SK-N-SH (cell line): ENCODE results near the gene CEP126. TPM values are rescaled to one million over a fixed set of nuclear protein-coding genes. Genes with fewer than 3 reads are reported as not detected.
"Not testable (repeated sequence)": the region's sequence is repeated elsewhere in the genome, so short reads cannot be mapped to it uniquely, and the experiment has no call there.

Experiments used
- CTCF ChIA-PET: fragments of 300-600, 350-600 bp; formaldehyde crosslinking; extraction: SDS; loops from one replicate; lab custom pipeline; 2021; lab: Yijun Ruan, JAX
- POLR2A ChIA-PET: fragments of 350-600 bp; sonication (Branson Sonifier 250); formaldehyde crosslinking; extraction: SDS; loops from one replicate; lab custom pipeline; 2020; ENCODE audit warnings: antibody characterized with exemption, inconsistent platforms; lab: Yijun Ruan, JAX
- DNase-seq: peaks from one replicate; pipeline ENCODE4 v3.0.0; 2012
- H2AFZ ChIP-seq: fragments of 200-600 bp; sonication (generic); 2 replicates; pipeline ENCODE4 v1.8.1; 2016; ENCODE audit warnings: antibody characterized with exemption, mild to moderate bottlenecking, low read depth
- H3F3A ChIP-seq: fragments of 200-600 bp; sonication (generic); replicated peaks from 2 replicates; pipeline ENCODE3; 2016; ENCODE audit warnings: antibody characterized with exemption, mild to moderate bottlenecking; ENCODE audit not compliant: insufficient read depth
- H3K27ac ChIP-seq, 2 experiments: fragments of 200-500 bp in 1 of 2; fragments of 200-600 bp in 1 of 2; sonication (Bioruptor generic) in 1 of 2; sonication (generic), shearing (Covaris generic) in 1 of 2; 2 replicates each; pipeline versions ENCODE4 v1.5.1 to v1.6.1; 2014 to 2016; ENCODE audit warnings: low read depth in 2 of 2, inconsistent platforms in 1 of 2, low read length in 1 of 2, mild to moderate bottlenecking in 1 of 2, mixed read lengths in 1 of 2
- H3K27me3 ChIP-seq: fragments of 200-600 bp; sonication (generic), shearing (Covaris generic); 2 replicates; pipeline ENCODE4 v1.6.1; 2016; ENCODE audit warnings: mixed run types; ENCODE audit not compliant: insufficient read depth
- H3K36me3 ChIP-seq, 2 experiments: fragments of 200-500 bp in 1 of 2; fragments of 200-600 bp in 1 of 2; sonication (Bioruptor generic) in 1 of 2; sonication (generic) in 1 of 2; replicated peaks in 1 of 2; 2 replicates each; pipeline versions ENCODE3 to v1.5.1; 2014 to 2016; ENCODE audit warnings: low read length in 1 of 2, mild to moderate bottlenecking in 1 of 2; ENCODE audit not compliant: insufficient read depth in 2 of 2, control insufficient read depth in 1 of 2
- H3K4me1 ChIP-seq, 2 experiments: fragments of 200-500 bp in 1 of 2; fragments of 200-600 bp in 1 of 2; sonication (Bioruptor generic) in 1 of 2; sonication (generic), shearing (Covaris generic) in 1 of 2; 2 replicates each; pipeline versions ENCODE4 v1.5.1 to v1.6.1; 2014 to 2016; ENCODE audit warnings: low read depth in 1 of 2, low read length in 1 of 2, mixed run types in 1 of 2; ENCODE audit not compliant: insufficient read depth in 2 of 2, control insufficient read depth in 1 of 2
- H3K4me2 ChIP-seq: fragments of 200-600 bp; sonication (generic), shearing (Covaris generic); 2 replicates; pipeline ENCODE4 v1.6.1; 2017; ENCODE audit warnings: mixed run types
- H3K4me3 ChIP-seq, 2 experiments: fragments of 200-500 bp in 1 of 2; fragments of 200-600 bp in 1 of 2; sonication (Bioruptor generic) in 1 of 2; sonication (generic), shearing (Covaris generic) in 1 of 2; 2 replicates each; pipeline versions ENCODE4 v1.5.1 to v1.8.1; 2014 to 2016; ENCODE audit warnings: low read depth in 2 of 2, inconsistent platforms in 1 of 2, low read length in 1 of 2, mild to moderate bottlenecking in 1 of 2, mixed read lengths in 1 of 2, moderate library complexity in 1 of 2
- H3K79me2 ChIP-seq: fragments of 200-600 bp; sonication (generic); 2 replicates; pipeline ENCODE4 v1.8.1; 2017; ENCODE audit warnings: mild to moderate bottlenecking; ENCODE audit not compliant: insufficient read depth
- H3K9ac ChIP-seq: fragments of 200-600 bp; sonication (generic); 2 replicates; pipeline ENCODE4 v1.6.1; 2017; ENCODE audit warnings: mixed run types
- H3K9me2 ChIP-seq: fragments of 200-600 bp; sonication (generic); 2 replicates; pipeline ENCODE4 v1.6.1; 2017; ENCODE audit warnings: mixed run types
- H3K9me3 ChIP-seq: fragments of 200-600 bp; sonication (generic); 2 replicates; pipeline ENCODE4 v1.6.1; 2017; ENCODE audit warnings: mixed run types, mild to moderate bottlenecking, moderate library complexity
- H4K20me1 ChIP-seq: fragments of 200-600 bp; sonication (generic); 2 replicates; pipeline ENCODE4 v1.6.1; 2017; ENCODE audit warnings: mild to moderate bottlenecking, mixed run types; ENCODE audit not compliant: insufficient read depth
- EP300 ChIP-seq, 2 experiments: IDR thresholded peaks; 2 replicates each; pipeline versions ENCODE4 v1.4.0 to v1.6.1; 2012; ENCODE audit warnings: borderline replicate concordance in 1 of 2, low read depth in 1 of 2, low read length in 1 of 2
- EZH2phosphoT487 ChIP-seq: fragments of 200-600 bp; sonication (generic); IDR thresholded peaks from 2 replicates; pipeline ENCODE4 v1.6.1; 2017; ENCODE audit warnings: low read depth, mixed run types, mild to moderate bottlenecking, antibody characterized with exemption, moderate library complexity, borderline replicate concordance
- FOSL2 ChIP-seq: IDR thresholded peaks from 2 replicates; pipeline ENCODE4 v1.4.0; 2012; ENCODE audit warnings: low read depth, mild to moderate bottlenecking, moderate library complexity, borderline replicate concordance
- FOXJ3 ChIP-seq: sonication (generic); formaldehyde crosslinking; IDR thresholded peaks from 2 replicates; pipeline ENCODE4 v1.5.1; 2020; ENCODE audit warnings: mild to moderate bottlenecking, missing genetic modification reagents
- GATA2 ChIP-seq: sonication (generic); formaldehyde crosslinking; IDR thresholded peaks from 2 replicates; pipeline ENCODE4 v1.5.0; 2020; ENCODE audit warnings: mild to moderate bottlenecking, missing genetic modification reagents
- JUND ChIP-seq: IDR thresholded peaks from 2 replicates; pipeline ENCODE4 v1.4.0; 2012
- NRF1 ChIP-seq: IDR thresholded peaks from 2 replicates; pipeline ENCODE4 v1.6.1; 2012; ENCODE audit warnings: low read depth, mild to moderate bottlenecking, low read length
- POLR2AphosphoS5 ChIP-seq: IDR thresholded peaks from 2 replicates; pipeline ENCODE4 v1.6.1; 2012; ENCODE audit warnings: low read depth, low read length
- RAD21 ChIP-seq: IDR thresholded peaks from 2 replicates; pipeline ENCODE4 v1.6.1; 2012; ENCODE audit warnings: mild to moderate bottlenecking, low read length
- RXRA ChIP-seq: IDR thresholded peaks from 2 replicates; pipeline ENCODE4 v1.4.0; 2012; ENCODE audit warnings: low read depth, mild to moderate bottlenecking, borderline replicate concordance
- WGBS: methylation state at CpG from one replicate; pipeline ENCODE4 v1.1.6; 2017; ENCODE audit warnings: low lambda C conversion rate; 5-methylcytosine and 5-hydroxymethylcytosine counted together
- polyA plus RNA-seq, 3 experiments: library from polyadenylated mRNA; depleted of rRNA; stranded (reverse); fragments of >200 nt; gene quantifications; 2 replicates each; pipeline ENCODE4 v1.2.3, GENCODE V29; 2012
- TF ChIP-seq, protein P1 (sequence below): fragments of 200-600 bp; sonication (generic); IDR thresholded peaks from 2 replicates; pipeline ENCODE4 v1.6.1; 2017; ENCODE audit warnings: antibody characterized with exemption, mild to moderate bottlenecking, moderate library complexity

CEP126 gene
- polyA plus RNA-seq, 1 of the 3 experiments (the other 2 are of a cell fraction): 1.4 TPM

DNA sequence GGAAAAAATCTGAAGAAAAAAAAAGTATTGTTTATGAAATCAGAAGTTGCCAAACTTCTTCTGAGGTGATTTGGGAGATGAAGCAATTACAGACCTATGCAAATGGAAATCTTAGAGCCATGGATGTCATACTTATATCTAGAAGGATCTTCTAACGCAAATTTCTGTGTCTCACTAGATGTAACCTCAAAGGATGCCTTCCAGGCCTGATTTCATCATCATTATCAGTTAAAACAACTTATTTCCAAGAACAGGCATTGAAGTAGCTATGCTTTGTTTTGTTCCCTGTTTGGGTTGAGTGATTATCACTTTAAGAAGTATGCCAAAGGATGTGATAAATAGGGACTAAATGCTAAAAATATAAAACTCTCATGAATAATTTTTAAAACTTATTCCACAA, 45.4 kb downstream of the CEP126 start:
- Histone ChIP-seq H3K9ac (no peak overlapping the region), H2AFZ (no peak overlapping the region), H3K9me3 (no peaks in the 10 kb centered on the region), H3K4me3 (no peak overlapping the region)
- no peak for TF ChIP-seq JUND
- TF ChIP-seq POLR2AphosphoS5: no peak
- no peak for TF ChIP-seq EZH2phosphoT487
- no peak for TF ChIP-seq RXRA
- TF ChIP-seq NRF1: no peak
- TF ChIP-seq FOXJ3: no peak
- no peak for TF ChIP-seq GATA2 (CRISPR knock-in tag)
- TF ChIP-seq, all 33 proteins: peak for 0
- peaks cover 5 to 11% of the 10 kb centered on the region in 2 experiments for H3K36me3 ChIP-seq
- H3F3A ChIP-seq: no peaks in the 10 kb centered on the region
- no peak overlapping the region for H3K27ac ChIP-seq
- CTCF ChIA-PET: no interaction called here
- H3K27me3 ChIP-seq: no peaks in the 10 kb centered on the region
- H4K20me1 ChIP-seq: no peaks in the 10 kb centered on the region
- no peaks in the 10 kb centered on the region for H3K9me2 ChIP-seq
- H3K4me2 ChIP-seq: no peak overlapping the region
- H3K4me1 ChIP-seq: no peaks in the 10 kb centered on the region; a peak in 1 of 4 replicates
- DNase-seq: no peak
- POLR2A ChIA-PET: no interaction called here
- no peaks in the 10 kb centered on the region for H3K79me2 ChIP-seq
- WGBS: 100% methylated on average over 1 of the region's 1 CpG

DNA sequence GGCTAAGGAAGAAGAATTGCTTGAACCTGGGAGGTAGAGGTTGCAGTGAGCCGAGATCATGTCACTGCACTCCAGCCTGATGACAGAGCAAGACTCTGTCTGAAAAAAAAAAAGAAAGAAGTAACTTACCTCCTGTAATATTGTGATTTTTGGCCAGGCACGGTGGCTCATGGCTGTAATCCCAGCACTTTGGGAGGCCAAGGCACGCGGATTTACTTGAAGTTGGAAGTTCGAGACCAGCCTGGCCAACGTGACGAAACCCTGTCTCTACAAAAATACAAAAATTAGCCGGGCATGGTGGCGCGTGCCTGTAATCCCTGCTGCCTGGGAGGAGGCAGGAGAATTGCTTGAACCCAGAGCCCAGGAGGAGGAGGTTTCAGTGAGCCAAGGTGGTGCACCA, 49.4 kb downstream of the CEP126 start:
- H2AFZ ChIP-seq, H3K9me2 ChIP-seq, H3K27ac ChIP-seq, H4K20me1 ChIP-seq, H3K9ac ChIP-seq, H3K36me3 ChIP-seq, DNase-seq, H3F3A ChIP-seq, H3K4me3 ChIP-seq, H3K4me2 ChIP-seq, H3K27me3 ChIP-seq, H3K9me3 ChIP-seq, H3K4me1 ChIP-seq, H3K79me2 ChIP-seq, POLR2A ChIA-PET: not testable (repeated sequence)
- CTCF ChIA-PET: interaction anchor here (1.1 kb wide), 1 partner anchor 19 kb away, joined by 5 read pairs; no protein-coding TSS in a partner anchor
- 96% methylated on average over 10 of the region's 10 CpGs for WGBS

DNA sequence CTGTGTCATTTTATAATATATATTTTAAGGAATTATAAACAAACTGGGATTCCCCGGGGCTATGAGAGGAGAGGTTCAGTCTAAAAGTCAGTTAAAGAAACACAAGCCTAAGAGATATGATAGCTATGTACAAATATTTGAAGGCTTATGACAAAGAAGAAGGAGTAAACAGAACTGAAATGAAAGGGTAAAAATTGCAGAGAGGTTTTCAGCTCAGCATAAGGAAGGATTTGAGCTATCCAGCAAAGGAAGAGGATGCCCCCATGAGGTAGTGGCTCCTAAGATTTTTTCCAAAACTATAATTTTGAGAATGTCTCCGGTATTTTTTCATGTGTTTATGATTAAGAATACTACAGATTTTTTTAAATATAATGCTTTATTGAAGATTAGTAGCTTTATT, 59.4 kb downstream of the CEP126 start:
- Histone ChIP-seq H3K4me2 (no peak overlapping the region), H4K20me1 (no peaks in the 10 kb centered on the region), H3K9me3 (no peaks in the 10 kb centered on the region), H3K27ac (no peak overlapping the region), H3F3A (peaks cover 5% of the 10 kb centered on the region), H3K27me3 (no peaks in the 10 kb centered on the region), H3K79me2 (no peaks in the 10 kb centered on the region), H3K4me3 (no peak overlapping the region), H3K4me1 (no peaks in the 10 kb centered on the region), H3K9me2 (no peaks in the 10 kb centered on the region), H3K36me3 (peaks cover 0 to 4% of the 10 kb centered on the region in 2 experiments), H2AFZ (no peak overlapping the region), H3K9ac (no peak overlapping the region)
- TF ChIP-seq FOSL2: no peak
- TF ChIP-seq, protein P1, sequence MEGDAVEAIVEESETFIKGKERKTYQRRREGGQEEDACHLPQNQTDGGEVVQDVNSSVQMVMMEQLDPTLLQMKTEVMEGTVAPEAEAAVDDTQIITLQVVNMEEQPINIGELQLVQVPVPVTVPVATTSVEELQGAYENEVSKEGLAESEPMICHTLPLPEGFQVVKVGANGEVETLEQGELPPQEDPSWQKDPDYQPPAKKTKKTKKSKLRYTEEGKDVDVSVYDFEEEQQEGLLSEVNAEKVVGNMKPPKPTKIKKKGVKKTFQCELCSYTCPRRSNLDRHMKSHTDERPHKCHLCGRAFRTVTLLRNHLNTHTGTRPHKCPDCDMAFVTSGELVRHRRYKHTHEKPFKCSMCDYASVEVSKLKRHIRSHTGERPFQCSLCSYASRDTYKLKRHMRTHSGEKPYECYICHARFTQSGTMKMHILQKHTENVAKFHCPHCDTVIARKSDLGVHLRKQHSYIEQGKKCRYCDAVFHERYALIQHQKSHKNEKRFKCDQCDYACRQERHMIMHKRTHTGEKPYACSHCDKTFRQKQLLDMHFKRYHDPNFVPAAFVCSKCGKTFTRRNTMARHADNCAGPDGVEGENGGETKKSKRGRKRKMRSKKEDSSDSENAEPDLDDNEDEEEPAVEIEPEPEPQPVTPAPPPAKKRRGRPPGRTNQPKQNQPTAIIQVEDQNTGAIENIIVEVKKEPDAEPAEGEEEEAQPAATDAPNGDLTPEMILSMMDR: peak; percentile 52
- TF ChIP-seq RAD21: peak; percentile 58
- TF ChIP-seq EP300 (IDR thresholded peaks at IDR 0.05; ENCODE audit: borderline replicate concordance in 1 of 2, low read depth in 1 of 2, low read length in 1 of 2): no peak
- DNase-seq: no peak
- 47% methylated on average over 2 of the region's 2 CpGs for WGBS
- ChIA-PET POLR2A (no interaction called here), CTCF (interaction anchor here (1.5 to 5.0 kb wide), 5 partner anchors 16 to 112 kb away, joined by 4 to 39 read pairs (median 5); partner anchors contain the start of gene CEP126)
